Astrocyte of the spinal cord (primary cell): ENCODE measurements around the gene KLF16.

Experiments
- DNase-seq: peaks from one replicate; pipeline ENCODE4 v3.0.0; 2011; ENCODE audit warnings: low read depth, low spot score
- H3K4me3 ChIP-seq: 2 replicates; pipeline ENCODE4 v1.5.1; 2011; ENCODE audit warnings: low read depth, mild to moderate bottlenecking, low read length, moderate library complexity
- in situ Hi-C: cut with HindIII; loops from 2 replicates; pipeline ENCODE4 v1.10.0; 2017; ENCODE audit warnings: low sequenced_read_pairs
- TF ChIP-seq, protein P1 (sequence below): IDR thresholded peaks from 2 replicates; pipeline ENCODE4 v1.5.1; 2012; ENCODE audit warnings: low read depth, mild to moderate bottlenecking, low read length, inconsistent platforms

KLF16 gene

GRCh38 chr19:1854542-1855039 lies 8.8 kb downstream of the KLF16 start:
- TF ChIP-seq, protein P1, sequence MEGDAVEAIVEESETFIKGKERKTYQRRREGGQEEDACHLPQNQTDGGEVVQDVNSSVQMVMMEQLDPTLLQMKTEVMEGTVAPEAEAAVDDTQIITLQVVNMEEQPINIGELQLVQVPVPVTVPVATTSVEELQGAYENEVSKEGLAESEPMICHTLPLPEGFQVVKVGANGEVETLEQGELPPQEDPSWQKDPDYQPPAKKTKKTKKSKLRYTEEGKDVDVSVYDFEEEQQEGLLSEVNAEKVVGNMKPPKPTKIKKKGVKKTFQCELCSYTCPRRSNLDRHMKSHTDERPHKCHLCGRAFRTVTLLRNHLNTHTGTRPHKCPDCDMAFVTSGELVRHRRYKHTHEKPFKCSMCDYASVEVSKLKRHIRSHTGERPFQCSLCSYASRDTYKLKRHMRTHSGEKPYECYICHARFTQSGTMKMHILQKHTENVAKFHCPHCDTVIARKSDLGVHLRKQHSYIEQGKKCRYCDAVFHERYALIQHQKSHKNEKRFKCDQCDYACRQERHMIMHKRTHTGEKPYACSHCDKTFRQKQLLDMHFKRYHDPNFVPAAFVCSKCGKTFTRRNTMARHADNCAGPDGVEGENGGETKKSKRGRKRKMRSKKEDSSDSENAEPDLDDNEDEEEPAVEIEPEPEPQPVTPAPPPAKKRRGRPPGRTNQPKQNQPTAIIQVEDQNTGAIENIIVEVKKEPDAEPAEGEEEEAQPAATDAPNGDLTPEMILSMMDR, result no peak
- no peak overlapping the region for H3K4me3 ChIP-seq
- DNase-seq, result no peak
- in situ Hi-C loops, result no loop called here

DNA sequence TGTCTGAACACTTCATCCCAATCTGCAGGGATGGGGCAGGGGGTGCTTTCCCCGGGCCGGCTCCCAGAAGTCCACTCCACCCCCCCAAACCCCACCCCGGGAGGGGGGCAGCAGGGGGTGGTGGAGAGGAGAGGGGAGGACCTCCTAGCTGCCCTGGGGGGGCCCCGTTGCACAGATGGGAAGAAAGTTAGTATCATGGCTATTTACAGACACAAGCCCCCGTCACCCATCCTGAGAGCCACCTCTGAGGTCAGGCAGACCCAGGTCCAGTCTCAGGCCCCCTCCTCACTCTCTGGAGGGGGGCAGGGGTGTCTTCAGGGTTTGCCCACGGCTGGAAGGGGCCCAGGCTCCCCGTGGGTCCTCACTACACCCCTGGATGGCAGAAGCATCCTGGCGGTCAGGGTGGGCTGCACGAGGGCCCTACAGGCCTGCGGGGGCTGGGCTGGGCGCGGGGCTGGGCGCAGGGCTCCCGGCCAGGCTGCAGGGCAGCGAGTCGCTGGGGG lies 9.3 kb downstream of the KLF16 start:
- H3K4me3 ChIP-seq, result no peak overlapping the region
- in situ Hi-C loops, result no loop called here
- TF ChIP-seq, protein P1, result no peak

GRCh38 chr19:1853295-1854038 lies 9.9 kb downstream of the KLF16 start:
- DNase-seq, result peak; percentile 70
- in situ Hi-C loops, result no loop called here
- H3K4me3 ChIP-seq, result no peak overlapping the region
- TF ChIP-seq, protein P1, result peak; percentile 95

More for the DNA sequence above, 9.3 kb downstream of the KLF16 start:
- no peak for DNase-seq

DNA sequence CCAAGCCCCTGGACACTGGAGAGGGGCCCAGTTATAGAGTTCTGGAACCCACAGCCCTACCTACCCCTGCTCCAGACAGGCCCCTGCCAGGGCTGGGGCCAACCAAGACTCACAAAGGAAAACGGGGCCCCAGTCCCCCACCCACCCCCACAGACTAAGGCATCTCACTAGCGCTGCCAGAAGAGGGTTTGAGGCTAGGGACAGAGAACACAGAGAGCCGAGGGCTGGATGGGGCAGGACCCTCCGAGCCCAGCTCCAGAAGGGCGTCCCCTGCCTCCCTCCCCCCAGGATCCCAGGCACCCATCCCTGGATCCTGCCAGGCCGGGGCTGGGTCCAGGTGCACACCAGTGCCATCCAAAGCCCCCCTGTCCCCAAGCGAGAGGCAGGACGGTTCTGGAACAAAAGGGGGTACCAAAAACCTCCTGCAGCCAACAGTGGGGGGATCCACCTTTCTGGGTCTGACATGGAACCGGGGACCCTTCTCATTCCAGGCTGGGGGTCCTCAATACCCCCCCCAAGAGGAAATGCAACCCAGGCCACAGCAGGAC lies 10.7 kb downstream of the KLF16 start:
- in situ Hi-C loops, result no loop called here
- H3K4me3 ChIP-seq, result no peak overlapping the region
- TF ChIP-seq, protein P1, result no peak
- DNase-seq, result no peak

GRCh38 chr19:1851654-1852580 lies 11.5 kb downstream of the KLF16 start:
- TF ChIP-seq, protein P1, result no peak
- DNase-seq, result no peak
- in situ Hi-C loops, result no loop called here
- H3K4me3 ChIP-seq, result no peak overlapping the region
